UCSD-AML1 (cell line): ENCODE results near the gene SPATS2.

Experiments
- DNase-seq: peaks from one replicate; lab custom pipeline; 2025; ENCODE audit not compliant: unreplicated experiment; lab: John Stamatoyannopoulos, UW

Gene SPATS2

DNA sequence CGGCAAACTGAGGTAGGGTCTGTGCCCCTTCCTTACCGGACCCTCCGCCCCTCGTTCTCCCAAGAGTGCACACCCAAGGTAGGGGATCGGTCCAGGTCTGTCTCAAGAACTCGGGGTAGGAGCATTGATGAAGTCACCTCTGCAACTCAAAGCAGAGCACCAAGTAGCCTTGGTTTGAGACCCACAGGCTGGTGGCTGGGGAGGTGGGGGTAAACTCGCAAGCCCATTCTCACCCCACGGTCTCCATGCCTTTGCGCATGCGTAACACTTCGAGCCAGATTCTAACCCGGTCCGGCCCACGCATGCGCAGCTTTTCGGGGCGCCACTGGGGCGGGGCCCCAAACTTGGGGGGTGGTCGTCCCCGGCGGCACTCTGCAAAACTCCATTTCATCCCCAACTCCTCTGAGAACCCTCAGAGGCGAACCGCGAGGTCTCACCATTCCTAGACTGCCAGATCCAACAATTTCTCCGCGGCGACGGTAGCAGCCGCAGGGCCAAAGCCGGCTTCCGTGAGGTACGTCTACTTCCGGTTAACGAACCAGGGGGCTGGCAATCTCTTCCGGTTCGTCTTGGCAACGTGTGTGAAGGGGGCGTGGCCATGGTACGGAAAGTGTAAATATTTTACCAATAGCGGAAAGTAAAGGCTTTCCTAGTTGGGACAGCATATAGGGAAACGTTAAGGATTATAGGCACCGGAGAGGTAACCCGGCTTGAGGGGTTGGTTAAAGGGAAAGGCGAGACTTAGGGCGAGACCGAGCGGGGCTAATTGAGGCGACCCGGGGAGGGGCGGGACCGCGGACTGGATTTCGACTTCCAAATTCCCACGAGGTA, 200.6 kb downstream of the SPATS2 start, which contains the start of gene MCRS1:
Gene MCRS1, minus strand, starts transcription at position 532 of the 831 bp plus-strand sequence. CDS start 1,411 bp downstream, outside the sequence.
- DNase-seq, result peak; percentile 91

GRCh38 chr12:49568442-49569162, 201.3 kb downstream of the SPATS2 start:
- no peak for DNase-seq
